ENCODE results near the gene STAC3. TPM values are rescaled to one million over a fixed set of nuclear protein-coding genes. Genes with fewer than 3 reads are reported as not detected.

Gene STAC3
- total and polyA plus RNA-seq, 9 of the 15 experiments (the other 6 are each of a cell fraction or from before 2014, with no cell fraction given), result 0.45 to 6.4 (median 3.3) TPM

DNA sequence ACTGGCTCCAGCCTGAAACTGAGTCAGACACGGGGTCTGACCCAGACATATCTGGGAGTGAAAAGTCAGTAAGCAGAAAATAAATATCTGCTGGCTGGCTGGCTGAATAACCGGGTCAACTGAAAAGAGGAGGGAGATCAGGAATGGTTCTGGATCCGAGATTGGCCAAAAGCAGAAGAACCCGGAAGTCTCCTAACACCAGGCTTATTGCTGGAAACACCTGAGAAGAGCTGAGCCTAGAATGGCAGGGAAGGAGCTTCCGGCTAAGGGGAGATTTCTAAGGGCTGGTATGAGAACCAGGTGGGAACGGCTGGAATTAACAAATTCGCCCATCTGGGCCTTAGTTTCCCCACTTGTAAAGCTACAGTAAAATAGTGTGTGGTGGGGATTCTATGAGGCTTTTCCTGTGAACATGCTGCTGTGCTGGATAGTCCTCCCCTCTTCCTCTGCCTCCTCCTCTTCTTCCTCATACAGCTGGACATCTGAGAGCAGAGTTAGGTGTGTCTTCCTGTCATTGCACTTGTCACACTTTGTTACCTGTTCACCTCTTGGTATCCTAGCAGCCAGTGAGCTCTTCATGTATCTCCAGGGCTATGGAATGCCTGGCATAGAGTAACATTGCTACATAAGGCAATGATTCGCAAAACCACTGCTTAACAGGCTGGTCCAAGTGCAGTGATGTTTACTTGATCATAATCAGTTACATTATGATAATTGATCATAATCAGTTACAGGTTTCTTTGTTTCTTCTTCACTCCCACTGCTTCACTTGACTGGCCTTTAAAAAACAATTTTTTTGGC lies 23.5 kb downstream of the STAC3 start:
- peaks cover 12% of the 10 kb centered on the region for H4K20me1 ChIP-seq (replicated peaks; ENCODE audit: control insufficient read depth, insufficient read depth, low read length)
- H3K27ac ChIP-seq (ENCODE audit: extremely low read depth, low read depth, low read length), result peak overlapping the region; percentile 39; the same call in 1 of the 3 replicates
- no peak for DNase-seq (ENCODE audit: extremely low read depth in 1 of 4, low spot score in 3 of 4)
- POLR2A ChIA-PET, result interaction anchor here (0.7 to 1.5 kb wide), 7 partner anchors 8 to 162 kb away, joined by 3 to 8 read pairs (median 3); a partner anchor contains a TSS
- intact Hi-C loops (cut with micrococcal nuclease) (no loop called here), in situ Hi-C loops (cut with MboI) (no loop called here)
- CTCF ChIA-PET (ENCODE audit: low intra/inter-chr PET ratio), result no interaction called here
- H3K27me3 ChIP-seq (ENCODE audit: control insufficient read depth in 2 of 2, insufficient read depth in 2 of 2, low read length in 2 of 2), result no peaks in the 10 kb centered on the region
- no peaks in the 10 kb centered on the region for H3K9me3 ChIP-seq (replicated peaks; ENCODE audit: control insufficient read depth, insufficient read depth, low read depth, low read length)
- H3K4me1 ChIP-seq (replicated peaks in 1 of 2; ENCODE audit: control insufficient read depth in 2 of 2, insufficient read depth in 2 of 2, low read length in 2 of 2), result peaks cover 39 to 60% of the 10 kb centered on the region in 2 experiments
- TF ChIP-seq GTF2E2 (tag; IDR thresholded peaks at IDR 0.05) (no peak), ZNF263 (CRISPR knock-in tag; IDR thresholded peaks at IDR 0.05; ENCODE audit: borderline replicate concordance) (peak; percentile 77; the same call in 1 of the 2 replicates), JUNB (CRISPR knock-in tag; conservative IDR thresholded peaks at IDR 0.05) (no peak), BMI1 (IDR thresholded peaks at IDR 0.05; ENCODE audit: low read length) (no peak), ZNF445 (CRISPR knock-in tag; IDR thresholded peaks at IDR 0.05; ENCODE audit: low read depth) (no peak), ZNF12 (CRISPR knock-in tag; IDR thresholded peaks at IDR 0.05) (no peak), XRCC3 (IDR thresholded peaks at IDR 0.05) (no peak), SRSF1 (IDR thresholded peaks at IDR 0.05; ENCODE audit: low read depth, low read length) (no peak), NFXL1 (CRISPR knock-in tag; IDR thresholded peaks at IDR 0.05) (no peak), NR4A1 (CRISPR knock-in tag; IDR thresholded peaks at IDR 0.05) (no peak), NR4A1 (tag; IDR thresholded peaks at IDR 0.05) (no peak), ELF4 (CRISPR knock-in tag; IDR thresholded peaks at IDR 0.05) (0 out of 2 replicates have a peak, but pooled peaks have one; percentile 27)
- TF ChIP-seq, protein P1, sequence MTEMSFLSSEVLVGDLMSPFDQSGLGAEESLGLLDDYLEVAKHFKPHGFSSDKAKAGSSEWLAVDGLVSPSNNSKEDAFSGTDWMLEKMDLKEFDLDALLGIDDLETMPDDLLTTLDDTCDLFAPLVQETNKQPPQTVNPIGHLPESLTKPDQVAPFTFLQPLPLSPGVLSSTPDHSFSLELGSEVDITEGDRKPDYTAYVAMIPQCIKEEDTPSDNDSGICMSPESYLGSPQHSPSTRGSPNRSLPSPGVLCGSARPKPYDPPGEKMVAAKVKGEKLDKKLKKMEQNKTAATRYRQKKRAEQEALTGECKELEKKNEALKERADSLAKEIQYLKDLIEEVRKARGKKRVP (CRISPR knock-in tag; IDR thresholded peaks at IDR 0.05), result no peak
- TF ChIP-seq, protein P2, sequence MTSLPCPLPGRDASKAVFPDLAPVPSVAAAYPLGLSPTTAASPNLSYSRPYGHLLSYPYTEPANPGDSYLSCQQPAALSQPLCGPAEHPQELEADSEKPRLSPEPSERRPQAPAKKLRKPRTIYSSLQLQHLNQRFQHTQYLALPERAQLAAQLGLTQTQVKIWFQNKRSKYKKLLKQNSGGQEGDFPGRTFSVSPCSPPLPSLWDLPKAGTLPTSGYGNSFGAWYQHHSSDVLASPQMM (CRISPR knock-in tag; IDR thresholded peaks at IDR 0.05), result no peak
- TF ChIP-seq, protein P3, sequence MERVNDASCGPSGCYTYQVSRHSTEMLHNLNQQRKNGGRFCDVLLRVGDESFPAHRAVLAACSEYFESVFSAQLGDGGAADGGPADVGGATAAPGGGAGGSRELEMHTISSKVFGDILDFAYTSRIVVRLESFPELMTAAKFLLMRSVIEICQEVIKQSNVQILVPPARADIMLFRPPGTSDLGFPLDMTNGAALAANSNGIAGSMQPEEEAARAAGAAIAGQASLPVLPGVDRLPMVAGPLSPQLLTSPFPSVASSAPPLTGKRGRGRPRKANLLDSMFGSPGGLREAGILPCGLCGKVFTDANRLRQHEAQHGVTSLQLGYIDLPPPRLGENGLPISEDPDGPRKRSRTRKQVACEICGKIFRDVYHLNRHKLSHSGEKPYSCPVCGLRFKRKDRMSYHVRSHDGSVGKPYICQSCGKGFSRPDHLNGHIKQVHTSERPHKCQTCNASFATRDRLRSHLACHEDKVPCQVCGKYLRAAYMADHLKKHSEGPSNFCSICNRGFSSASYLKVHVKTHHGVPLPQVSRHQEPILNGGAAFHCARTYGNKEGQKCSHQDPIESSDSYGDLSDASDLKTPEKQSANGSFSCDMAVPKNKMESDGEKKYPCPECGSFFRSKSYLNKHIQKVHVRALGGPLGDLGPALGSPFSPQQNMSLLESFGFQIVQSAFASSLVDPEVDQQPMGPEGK (CRISPR knock-in tag; IDR thresholded peaks at IDR 0.05; ENCODE audit: borderline replicate concordance), result no peak
- H3K9me1 ChIP-seq (ENCODE audit: control insufficient read depth, insufficient read depth, low read length), result peaks cover 7% of the 10 kb centered on the region
- peak overlapping the region; percentile 17; the same call in 1 of the 2 replicates for H3K4me3 ChIP-seq
- H3K79me2 ChIP-seq (ENCODE audit: control insufficient read depth, insufficient read depth, low read length), result peaks cover 28% of the 10 kb centered on the region
- H3K9ac ChIP-seq (ENCODE audit: insufficient read depth in 1 of 2, low read depth in 2 of 2, low read length in 2 of 2), result peak overlapping the region; percentile 59 to 87
- 40% methylated on average over 8 of the region's 8 CpGs for WGBS (ENCODE audit: insufficient coverage, low coverage, missing lambda C conversion rate)
- no TSS peak for BruUV-seq (replicated peaks)
- no peak for ATAC-seq
- peak overlapping the region; percentile 81 for H2AFZ ChIP-seq (ENCODE audit: low read depth, low read length)
- peak overlapping the region; percentile 69 for H3K4me2 ChIP-seq (ENCODE audit: insufficient read depth, low read length)
- FAIRE-seq, result no peak
- peaks cover 20% of the 10 kb centered on the region; the same call in 2 of the 3 replicates for H3K36me3 ChIP-seq (ENCODE audit: control insufficient read depth, insufficient read depth, low read length)
